HG03139 (cell line): ENCODE measurements around the gene ADAM33.

Experiments used
- ATAC-seq: cut with Tn5 transposase; IDR thresholded peaks from one replicate; pipeline ENCODE4 v1.9.1; 2021; ENCODE audit not compliant: unreplicated experiment

Gene ADAM33

GRCh38 chr20:3652221-3652620, 29.6 kb downstream of the ADAM33 start:
- no peak for ATAC-seq

DNA sequence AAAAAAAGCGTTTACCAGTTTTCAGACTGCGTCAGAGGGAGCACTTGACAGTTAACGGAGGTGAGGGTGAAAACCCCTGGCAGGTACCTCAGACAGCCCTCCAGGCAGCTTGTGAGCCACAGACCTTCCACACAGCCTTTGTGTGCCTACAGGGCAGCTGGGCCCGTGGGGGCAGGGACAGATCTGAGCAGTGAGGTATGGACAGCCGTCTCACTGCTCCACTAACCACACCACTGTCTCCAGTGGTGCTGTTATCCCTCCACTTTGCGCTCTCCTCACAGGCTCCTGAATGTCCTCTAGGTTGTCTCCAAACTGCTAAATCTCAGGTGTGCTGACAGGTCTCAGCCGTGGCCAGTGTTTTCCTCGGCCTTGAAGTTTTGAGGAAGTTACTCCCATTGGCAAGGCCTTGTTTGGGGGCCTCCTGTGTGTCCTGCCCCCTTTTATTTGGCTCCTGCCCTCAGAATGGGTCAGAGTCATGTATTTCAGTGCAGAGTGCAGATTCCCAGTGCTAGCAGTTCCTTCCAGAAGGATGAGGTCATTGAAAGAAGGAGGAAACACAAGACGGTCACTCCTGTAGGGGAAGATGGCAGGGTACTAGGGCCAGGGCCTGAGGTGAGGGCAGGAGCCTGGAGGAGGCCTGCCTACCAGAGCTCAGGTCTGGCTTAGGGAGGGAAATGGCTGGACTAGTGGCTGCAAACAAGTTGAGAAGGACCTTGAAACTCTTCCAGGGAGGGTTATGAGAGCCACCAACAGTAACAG, 30.4 kb downstream of the ADAM33 start:
- no peak for ATAC-seq

GRCh38 chr20:3648951-3649350, 32.9 kb downstream of the ADAM33 start:
- no peak for ATAC-seq

GRCh38 chr20:3647473-3647872, 34.3 kb downstream of the ADAM33 start:
- no peak for ATAC-seq

- no peak for ATAC-seq
Observed at GRCh38 chr20:3646651-3647050, 35.2 kb downstream of the ADAM33 start.

GRCh38 chr20:3646067-3646440, 35.8 kb downstream of the ADAM33 start:
- no peak for ATAC-seq

GRCh38 chr20:3645309-3646066, 36.3 kb downstream of the ADAM33 start:
- ATAC-seq: no peak

DNA sequence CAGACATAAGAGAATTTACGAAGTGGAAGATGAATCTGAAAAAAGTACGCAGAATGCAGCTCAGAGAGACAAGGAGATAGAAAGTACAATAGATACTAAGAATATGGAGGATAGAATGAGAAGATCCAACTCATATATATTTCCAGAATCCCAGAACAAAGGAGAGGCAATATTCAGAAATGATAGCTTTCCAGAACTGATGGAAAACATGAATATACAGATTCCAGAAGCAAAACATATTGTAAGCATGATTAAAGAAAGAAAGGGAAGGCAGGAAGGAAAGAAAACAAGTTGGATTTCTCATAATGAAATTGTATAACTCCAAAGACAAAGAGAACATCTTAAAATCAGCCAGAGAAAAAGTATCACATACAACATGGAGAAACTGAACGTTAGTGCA, 41.6 kb downstream of the ADAM33 start:
- no peak for ATAC-seq

DNA sequence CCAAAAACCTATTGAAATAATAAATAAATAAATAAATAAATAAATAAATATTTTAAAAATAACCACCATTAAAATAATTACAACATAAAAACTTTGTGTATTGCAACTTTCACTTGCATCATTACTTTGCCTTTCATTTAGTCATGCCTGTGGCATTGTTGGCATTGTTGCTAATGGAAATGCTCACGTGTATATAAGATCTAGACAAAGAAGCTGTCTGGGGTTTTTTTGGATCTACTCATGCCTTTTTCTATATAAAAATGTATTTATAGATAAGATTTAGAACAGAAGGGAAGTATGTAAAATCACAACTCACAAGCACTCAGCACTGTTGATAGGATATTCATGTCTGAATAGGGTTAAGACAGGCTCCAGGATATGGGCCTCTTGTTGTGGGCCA, 46.5 kb downstream of the ADAM33 start:
- no peak for ATAC-seq

DNA sequence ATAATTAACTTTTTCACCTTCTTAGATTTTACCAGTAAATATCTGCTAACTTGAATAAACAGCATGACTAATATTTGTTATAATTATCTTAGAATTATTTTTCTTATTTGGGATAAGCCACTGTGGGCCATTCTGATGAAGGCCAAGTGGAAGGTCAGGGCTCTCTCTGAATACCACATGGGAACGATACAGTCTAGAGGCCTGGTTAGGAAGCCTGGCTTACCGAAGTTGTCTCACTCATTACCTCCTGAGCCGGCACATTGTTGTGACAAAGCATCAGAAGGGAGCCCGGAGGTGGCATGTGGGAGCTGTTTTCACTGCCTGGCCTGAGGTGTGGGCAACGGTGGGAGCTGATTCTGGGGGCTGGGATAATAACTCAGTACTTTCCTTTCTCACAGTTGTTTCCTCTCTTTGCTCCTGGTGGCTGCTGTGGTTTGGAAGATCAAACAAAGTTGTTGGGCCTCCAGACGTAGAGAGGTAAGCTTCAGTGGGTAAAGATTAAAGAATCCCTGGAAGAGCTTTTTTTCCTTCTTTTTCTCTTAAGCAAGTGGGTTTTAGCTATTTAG, 47.8 kb downstream of the ADAM33 start:
- ATAC-seq: no peak

DNA sequence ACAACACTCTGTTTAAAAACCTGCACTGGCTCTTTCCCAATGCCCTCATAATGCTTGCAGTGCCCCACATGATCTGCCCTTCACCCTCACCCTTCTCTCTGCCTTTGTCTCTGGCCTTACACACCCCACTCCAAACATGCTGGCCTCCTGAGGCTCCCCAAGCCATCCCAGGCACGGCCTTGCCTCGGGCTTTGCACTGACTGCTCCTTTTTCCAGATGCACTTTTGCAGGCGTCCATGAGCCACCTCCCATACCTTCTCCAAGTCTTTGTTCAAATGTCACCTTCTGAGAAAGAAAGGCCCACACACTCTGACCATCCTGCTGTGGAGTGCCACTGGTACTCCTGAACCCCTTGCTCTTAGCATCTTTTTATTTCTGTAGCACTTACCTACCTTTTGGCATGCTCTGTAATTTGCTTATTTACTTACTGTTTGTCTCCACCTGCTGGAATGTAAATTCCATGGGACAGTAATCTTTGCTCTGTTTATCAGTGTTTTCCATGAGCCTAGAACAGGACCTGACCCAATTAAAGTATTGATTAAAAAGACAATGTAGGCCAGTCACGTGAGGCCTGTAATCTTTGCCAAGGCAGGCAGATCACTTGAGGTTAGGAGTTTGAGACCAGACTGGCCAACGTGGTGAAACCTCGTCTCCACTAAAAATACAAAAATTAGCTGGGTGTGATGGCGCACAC, 49.4 kb downstream of the ADAM33 start:
- no peak for ATAC-seq

DNA sequence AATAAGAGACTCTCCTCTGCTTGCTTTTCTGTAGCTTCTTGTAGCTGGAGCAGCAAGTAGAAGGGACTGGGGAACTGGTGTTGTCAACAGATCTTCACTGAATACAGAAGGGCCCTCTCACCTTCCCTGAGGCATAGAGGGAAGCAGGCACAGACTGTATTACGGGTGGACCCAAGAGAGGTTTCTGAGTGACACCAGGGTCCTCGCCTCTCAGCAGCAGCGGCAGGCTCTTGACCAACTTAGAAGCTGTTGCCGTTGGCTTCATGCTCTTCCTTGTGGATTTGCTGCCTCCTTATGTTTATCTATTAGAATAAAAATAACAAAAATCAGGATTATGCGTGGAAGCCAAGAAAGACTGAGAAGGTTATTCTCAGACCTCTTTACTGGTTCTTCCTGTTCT, 50.3 kb downstream of the ADAM33 start:
- ATAC-seq: no peak

GRCh38 chr20:3630429-3630828, 51.4 kb downstream of the ADAM33 start:
- ATAC-seq: no peak

- ATAC-seq: no peak
Observed at GRCh38 chr20:3629893-3630292, 51.9 kb downstream of the ADAM33 start.

GRCh38 chr20:3628502-3629314, 53.1 kb downstream of the ADAM33 start:
- ATAC-seq: no peak

GRCh38 chr20:3627476-3627875, 54.3 kb downstream of the ADAM33 start:
- no peak for ATAC-seq

DNA sequence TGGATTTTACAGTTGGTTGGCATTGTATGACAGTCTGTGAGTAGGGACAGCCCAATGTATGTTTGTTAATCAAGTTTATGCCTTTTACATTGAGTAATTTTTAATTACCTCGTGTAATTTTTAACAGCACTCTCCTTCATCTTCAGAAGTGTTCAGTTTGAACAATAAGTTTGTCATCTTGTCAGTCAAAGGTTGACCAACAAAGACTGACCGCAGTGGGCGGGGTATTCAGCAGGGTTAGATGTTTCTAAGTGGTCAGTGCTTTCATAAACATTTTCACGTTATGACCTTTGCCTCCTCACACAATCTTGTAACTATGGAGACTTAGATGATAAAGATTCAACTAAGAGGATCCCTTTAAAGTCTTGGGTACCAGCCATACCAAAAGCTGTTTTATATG, 59.4 kb downstream of the ADAM33 start:
- no peak for ATAC-seq

DNA sequence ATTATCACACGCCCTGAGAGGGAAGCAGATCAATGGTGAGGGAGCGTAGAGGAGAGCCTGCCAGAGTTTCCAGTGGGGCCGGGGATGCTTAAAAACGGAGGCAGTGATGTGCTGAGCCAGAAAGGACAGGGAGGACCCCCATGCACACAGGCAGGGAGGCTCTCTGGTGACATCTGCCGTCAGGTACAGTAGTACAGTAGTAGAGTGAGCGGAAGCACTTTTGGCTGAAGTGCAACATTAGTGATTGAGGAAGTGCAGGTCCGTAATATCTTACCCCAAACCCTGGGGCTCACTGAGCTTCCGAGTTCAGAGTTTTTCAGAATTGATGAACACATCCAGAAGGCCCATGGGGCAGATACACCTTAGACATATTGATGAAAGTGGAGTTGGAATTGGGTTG, 60.7 kb downstream of the ADAM33 start:
- ATAC-seq: no peak
